Measurements from ENCODE around the gene CFTR. TPM values are rescaled to one million over a fixed set of nuclear protein-coding genes. Genes with fewer than 3 reads are reported as not detected.
A peak's percentile ranks its signal among the peaks of the same experiment; 100 is the strongest.
"Not testable (repeated sequence)": the region's sequence is repeated elsewhere in the genome, so short reads cannot be mapped to it uniquely, and the experiment has no call there.

Gene CFTR
- total RNA-seq, 2 donors from 2014 or later: 121 to 127 TPM

- Histone ChIP-seq H3K4me1 (no peaks in the 10 kb centered on the region), H3K9ac (ENCODE audit: low read depth in 2 of 2, low read length in 2 of 2) (no peak overlapping the region), H3K27me3 (no peaks in the 10 kb centered on the region), H3K9me3 (no peaks in the 10 kb centered on the region), H3K4me3 (no peak overlapping the region), H3K36me3 (no peaks in the 10 kb centered on the region), H3K27ac (no peak overlapping the region)
- intact Hi-C loops (cut with DNase I): no loop called here
- TF ChIP-seq CTCF (IDR thresholded peaks at IDR 0.05): no peak
- no peak for DNase-seq
Measured at GRCh38 chr7:117448655-117449054, 31.2 kb upstream of the CFTR start.

GRCh38 chr7:117458977-117459583 lies 20.7 kb upstream of the CFTR start:
- no peaks in the 10 kb centered on the region for H3K4me1 ChIP-seq
- no peak overlapping the region for H3K4me3 ChIP-seq
- H3K9me3 ChIP-seq: no peaks in the 10 kb centered on the region
- DNase-seq: no peak
- H3K9ac ChIP-seq (ENCODE audit: low read depth in 2 of 2, low read length in 2 of 2): no peak overlapping the region
- H3K36me3 ChIP-seq: no peaks in the 10 kb centered on the region
- intact Hi-C loops (cut with DNase I): loop anchor here (5.0 kb wide), 1 partner anchor 258 kb away; no protein-coding TSS in a partner anchor
- no peak overlapping the region for H3K27ac ChIP-seq
- peak; percentile 51 for TF ChIP-seq CTCF (IDR thresholded peaks at IDR 0.05)
- H3K27me3 ChIP-seq: no peaks in the 10 kb centered on the region

- Histone ChIP-seq H3K4me1 (no peaks in the 10 kb centered on the region), H3K27ac (no peak overlapping the region), H3K27me3 (no peaks in the 10 kb centered on the region), H3K36me3 (no peaks in the 10 kb centered on the region), H3K9ac (ENCODE audit: low read depth in 2 of 2, low read length in 2 of 2) (no peak overlapping the region), H3K4me3 (no peak overlapping the region), H3K9me3 (no peaks in the 10 kb centered on the region)
- DNase-seq: no peak
- no peak for TF ChIP-seq CTCF (IDR thresholded peaks at IDR 0.05)
- intact Hi-C loops (cut with DNase I): loop anchor here (5.0 kb wide), 1 partner anchor 258 kb away; no protein-coding TSS in a partner anchor
Measured at GRCh38 chr7:117459735-117460134, 20.1 kb upstream of the CFTR start.

- H3K27me3 ChIP-seq; H3K9me3 ChIP-seq; H3K4me3 ChIP-seq; H3K27ac ChIP-seq; H3K36me3 ChIP-seq; H3K9ac ChIP-seq (ENCODE audit: low read depth in 2 of 2, low read length in 2 of 2); H3K4me1 ChIP-seq; intact Hi-C loops (cut with DNase I); DNase-seq: not testable (repeated sequence)
Measured at GRCh38 chr7:117460815-117461214, 19.0 kb upstream of the CFTR start.

- H3K27ac ChIP-seq: no peak overlapping the region
- H3K9me3 ChIP-seq: no peaks in the 10 kb centered on the region
- H3K27me3 ChIP-seq: no peaks in the 10 kb centered on the region
- no peak overlapping the region for H3K9ac ChIP-seq (ENCODE audit: low read depth in 2 of 2, low read length in 2 of 2)
- intact Hi-C loops (cut with DNase I): no loop called here
- no peaks in the 10 kb centered on the region for H3K4me1 ChIP-seq
- no peaks in the 10 kb centered on the region for H3K36me3 ChIP-seq
- no peak for TF ChIP-seq CTCF (IDR thresholded peaks at IDR 0.05)
- no peak overlapping the region for H3K4me3 ChIP-seq
- DNase-seq: no peak
Measured at GRCh38 chr7:117468174-117468573, 11.7 kb upstream of the CFTR start.

GRCh38 chr7:117470777-117471176 lies 9.0 kb upstream of the CFTR start:
- H3K9ac ChIP-seq (ENCODE audit: low read depth in 2 of 2, low read length in 2 of 2): no peak overlapping the region
- intact Hi-C loops (cut with DNase I): no loop called here
- H3K27me3 ChIP-seq: no peaks in the 10 kb centered on the region
- H3K27ac ChIP-seq: no peak overlapping the region
- H3K4me3 ChIP-seq: no peak overlapping the region
- TF ChIP-seq CTCF (IDR thresholded peaks at IDR 0.05): no peak
- no peak for DNase-seq
- H3K4me1 ChIP-seq: no peaks in the 10 kb centered on the region
- no peaks in the 10 kb centered on the region for H3K36me3 ChIP-seq
- H3K9me3 ChIP-seq: no peaks in the 10 kb centered on the region

All from colonic mucosa (tissue), 4 donors.